ENCODE data around the gene ADTRP.

DNA sequence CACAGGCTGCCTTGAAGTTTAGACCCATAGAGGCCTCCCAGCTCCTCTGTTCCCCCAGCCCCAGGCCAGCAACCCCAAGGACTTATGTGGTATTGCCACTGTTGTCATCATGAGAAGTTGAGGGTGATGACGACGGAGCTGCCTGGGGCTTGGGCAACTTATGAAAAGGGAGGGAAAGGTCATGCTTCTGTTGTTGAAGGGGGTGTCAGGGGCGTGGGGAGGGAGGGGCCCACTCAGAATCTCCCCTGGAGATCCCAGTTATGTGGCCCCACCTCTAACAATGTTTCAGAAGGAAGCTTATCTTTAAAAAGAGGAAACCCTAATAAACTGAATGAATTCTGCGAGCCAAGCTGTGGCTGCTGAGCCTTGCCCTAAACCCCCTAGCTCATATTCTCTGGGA is 4.2 kb downstream of the ADTRP start:
- TF ChIP-seq, protein P1, sequence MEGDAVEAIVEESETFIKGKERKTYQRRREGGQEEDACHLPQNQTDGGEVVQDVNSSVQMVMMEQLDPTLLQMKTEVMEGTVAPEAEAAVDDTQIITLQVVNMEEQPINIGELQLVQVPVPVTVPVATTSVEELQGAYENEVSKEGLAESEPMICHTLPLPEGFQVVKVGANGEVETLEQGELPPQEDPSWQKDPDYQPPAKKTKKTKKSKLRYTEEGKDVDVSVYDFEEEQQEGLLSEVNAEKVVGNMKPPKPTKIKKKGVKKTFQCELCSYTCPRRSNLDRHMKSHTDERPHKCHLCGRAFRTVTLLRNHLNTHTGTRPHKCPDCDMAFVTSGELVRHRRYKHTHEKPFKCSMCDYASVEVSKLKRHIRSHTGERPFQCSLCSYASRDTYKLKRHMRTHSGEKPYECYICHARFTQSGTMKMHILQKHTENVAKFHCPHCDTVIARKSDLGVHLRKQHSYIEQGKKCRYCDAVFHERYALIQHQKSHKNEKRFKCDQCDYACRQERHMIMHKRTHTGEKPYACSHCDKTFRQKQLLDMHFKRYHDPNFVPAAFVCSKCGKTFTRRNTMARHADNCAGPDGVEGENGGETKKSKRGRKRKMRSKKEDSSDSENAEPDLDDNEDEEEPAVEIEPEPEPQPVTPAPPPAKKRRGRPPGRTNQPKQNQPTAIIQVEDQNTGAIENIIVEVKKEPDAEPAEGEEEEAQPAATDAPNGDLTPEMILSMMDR (IDR thresholded peaks at IDR 0.05; ENCODE audit: insufficient read depth, low read length, poor library complexity, severe bottlenecking), result no peak
- no peak for TF ChIP-seq EZH2phosphoT487 (conservative IDR thresholded peaks at IDR 0.05; ENCODE audit: low read length)
